Activated T-helper 9 cell treated with anti-CD3 and anti-CD28 coated beads, Interleukin-2, amount 50 U/mL, for 16 hours (primary cell): ENCODE measurements around the gene SRD5A3.

Experiments
- DNase-seq: peaks from one replicate; pipeline ENCODE4 v3.0.0-alpha.2; 2020; ENCODE audit warnings: low read depth

SRD5A3 gene

DNA sequence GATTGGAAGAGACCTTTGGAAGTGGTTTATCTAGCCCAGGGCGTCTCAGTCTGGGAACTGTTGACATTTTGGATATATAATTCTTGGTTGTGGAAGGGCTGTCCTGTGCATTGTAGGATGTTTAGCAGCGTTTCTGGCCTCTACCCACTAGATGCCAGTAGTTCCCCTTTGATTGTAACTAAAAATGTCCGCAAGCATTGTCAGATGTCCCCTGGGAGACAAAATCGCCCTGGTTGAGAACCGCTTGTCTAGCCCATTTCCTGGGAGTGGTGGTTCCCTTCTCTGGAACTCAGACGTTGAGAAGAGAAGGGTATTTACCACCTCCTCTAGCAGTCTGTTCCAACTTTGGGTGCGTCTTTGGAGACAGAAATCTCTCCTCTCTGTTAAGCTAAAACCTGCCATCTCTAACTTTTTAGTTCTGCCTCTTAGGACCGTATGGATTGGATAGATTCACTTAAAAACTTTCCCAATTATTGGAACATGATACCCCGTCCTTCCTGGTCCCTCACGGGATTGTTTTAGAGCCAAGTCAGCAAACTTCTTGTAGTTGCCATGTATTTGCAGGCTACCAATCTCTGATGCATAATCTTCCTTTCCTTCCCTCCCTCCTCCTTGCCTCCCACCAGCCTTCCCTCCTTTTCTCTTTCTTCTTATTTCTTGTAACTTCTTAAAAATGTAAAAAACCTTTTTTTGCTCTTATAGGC is 63.6 kb downstream of the SRD5A3 start:
- DNase-seq, result no peak

DNA sequence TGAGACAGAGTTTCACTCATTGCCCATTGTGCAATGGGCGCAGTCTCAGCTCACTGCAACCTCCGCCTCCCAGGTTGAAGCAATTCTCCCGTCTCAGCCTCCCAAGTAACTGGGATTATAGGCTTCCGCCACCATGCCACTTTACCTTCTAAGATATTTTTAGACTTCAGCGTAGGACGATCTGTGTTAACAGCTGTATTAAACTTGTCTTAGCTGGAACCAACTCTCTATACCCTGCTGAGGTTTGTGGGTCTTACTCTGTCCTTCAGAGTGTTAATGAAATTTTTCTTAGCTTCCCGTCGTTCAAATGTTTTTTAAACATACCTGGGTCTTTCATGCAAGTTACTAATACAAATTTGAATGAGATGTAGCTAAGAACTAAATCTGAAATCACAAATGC is 64.4 kb downstream of the SRD5A3 start:
- DNase-seq, result no peak

DNA sequence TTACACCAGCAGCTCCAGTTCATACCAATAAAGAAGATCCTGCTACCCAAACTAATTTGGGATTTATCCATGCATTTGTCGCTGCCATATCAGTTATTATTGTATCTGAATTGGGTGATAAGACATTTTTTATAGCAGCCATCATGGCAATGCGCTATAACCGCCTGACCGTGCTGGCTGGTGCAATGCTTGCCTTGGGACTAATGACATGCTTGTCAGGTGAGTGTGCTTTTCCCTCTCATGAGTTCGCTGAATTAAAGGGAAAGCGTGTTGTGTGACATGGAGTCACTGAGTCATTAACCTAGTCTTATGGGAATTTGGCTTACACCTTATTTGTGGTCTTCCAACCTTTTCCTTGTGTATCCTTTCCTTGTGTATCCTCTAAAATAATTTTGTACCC is 65.6 kb downstream of the SRD5A3 start:
- DNase-seq, result no peak

DNA sequence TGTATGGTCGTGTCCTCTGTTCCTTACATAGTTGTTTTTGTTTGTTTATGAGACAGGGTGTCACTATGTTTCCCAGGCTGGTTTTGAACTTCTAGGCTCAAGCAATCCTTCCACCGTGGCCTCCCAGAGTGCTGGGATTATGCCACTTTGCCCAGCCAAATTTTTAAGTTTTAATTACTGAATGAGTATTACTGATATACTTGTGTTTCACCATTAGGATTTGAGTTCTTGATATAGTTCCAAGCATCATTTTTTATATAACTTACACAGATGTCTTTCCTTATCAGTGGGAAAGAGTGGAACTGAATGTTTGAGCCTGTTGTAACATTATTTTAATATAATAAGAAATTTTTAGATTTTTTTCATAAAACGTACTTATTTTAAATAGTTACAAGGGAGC is 70.1 kb downstream of the SRD5A3 start:
- DNase-seq, result no peak
